ENCODE measurements around the gene ANKRD66.

ANKRD66 gene

GRCh38 chr6:46720401-46720800 is 26.3 kb upstream of the ANKRD66 start:
- TF ChIP-seq CTCF (conservative IDR thresholded peaks at IDR 0.05; ENCODE audit: low read depth, low read length): no peak
- DNase-seq (ENCODE audit: low read depth): no peak
- H3K4me3 ChIP-seq (ENCODE audit: low read length): no peak overlapping the region

- TF ChIP-seq CTCF (conservative IDR thresholded peaks at IDR 0.05; ENCODE audit: low read depth, low read length): no peak
- H3K4me3 ChIP-seq (ENCODE audit: low read length): no peak overlapping the region
- no peak for DNase-seq (ENCODE audit: low read depth)
These were observed 16.9 kb upstream of the ANKRD66 start for GRCh38 chr6:46729787-46730326.

- DNase-seq (ENCODE audit: low read depth): no peak
- TF ChIP-seq CTCF (conservative IDR thresholded peaks at IDR 0.05; ENCODE audit: low read depth, low read length): no peak
- H3K4me3 ChIP-seq (ENCODE audit: low read length): no peak overlapping the region
These were observed 15.7 kb upstream of the ANKRD66 start for GRCh38 chr6:46730921-46731461.

GRCh38 chr6:46733341-46733801 is 13.4 kb upstream of the ANKRD66 start:
- no peak for TF ChIP-seq CTCF (conservative IDR thresholded peaks at IDR 0.05; ENCODE audit: low read depth, low read length)
- no peak for DNase-seq (ENCODE audit: low read depth)
- no peak overlapping the region for H3K4me3 ChIP-seq (ENCODE audit: low read length)

GRCh38 chr6:46734867-46735719 is 11.6 kb upstream of the ANKRD66 start, which contains the start of gene PLA2G7:
PLA2G7 (minus strand) TSS chr6:46735375; CDS start chr6:46722891, 12,484 bp downstream.
- no peak for DNase-seq (ENCODE audit: low read depth)
- H3K4me3 ChIP-seq (ENCODE audit: low read length): peak within 1 kb of the TSS; percentile 59
- TF ChIP-seq CTCF (conservative IDR thresholded peaks at IDR 0.05; ENCODE audit: low read depth, low read length): no peak

GRCh38 chr6:46735720-46736031 is 11.1 kb upstream of the ANKRD66 start:
- no peak for DNase-seq (ENCODE audit: low read depth)
- H3K4me3 ChIP-seq (ENCODE audit: low read length): peak overlapping the region; percentile 59
- no peak for TF ChIP-seq CTCF (conservative IDR thresholded peaks at IDR 0.05; ENCODE audit: low read depth, low read length)
